ENCODE results near the gene SHISA9. TPM values are rescaled to one million over a fixed set of nuclear protein-coding genes. Genes with fewer than 3 reads are reported as not detected.

SHISA9 gene
- total RNA-seq, 1 donor from 2014 or later: 96.6 TPM

DNA sequence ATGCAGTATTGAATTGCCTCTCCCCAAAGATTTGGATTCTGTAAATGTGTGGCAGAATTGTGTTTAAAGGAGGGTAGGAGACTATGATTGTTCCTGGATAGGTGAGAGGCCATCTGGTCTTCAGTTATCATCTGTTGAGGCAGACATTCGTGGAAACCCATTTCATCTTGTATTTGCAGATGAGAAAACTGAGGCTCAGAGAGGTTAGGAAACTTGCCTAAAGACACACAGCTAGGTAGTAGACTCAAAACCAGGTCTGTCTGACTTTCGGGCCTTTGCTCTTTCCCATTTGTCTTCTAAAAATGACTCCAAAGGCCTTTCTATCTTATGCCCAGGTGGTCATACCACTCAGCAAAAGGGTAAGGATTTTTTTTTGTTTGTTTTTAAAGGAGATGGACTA lies 210.3 kb downstream of the SHISA9 start:
- H3K4me3 Mint-ChIP-seq (ENCODE audit: unreplicated experiment): no peak overlapping the region
- peaks cover 6% of the 10 kb centered on the region for H3K36me3 Mint-ChIP-seq (ENCODE audit: unreplicated experiment)
- TF ChIP-seq, protein P1, sequence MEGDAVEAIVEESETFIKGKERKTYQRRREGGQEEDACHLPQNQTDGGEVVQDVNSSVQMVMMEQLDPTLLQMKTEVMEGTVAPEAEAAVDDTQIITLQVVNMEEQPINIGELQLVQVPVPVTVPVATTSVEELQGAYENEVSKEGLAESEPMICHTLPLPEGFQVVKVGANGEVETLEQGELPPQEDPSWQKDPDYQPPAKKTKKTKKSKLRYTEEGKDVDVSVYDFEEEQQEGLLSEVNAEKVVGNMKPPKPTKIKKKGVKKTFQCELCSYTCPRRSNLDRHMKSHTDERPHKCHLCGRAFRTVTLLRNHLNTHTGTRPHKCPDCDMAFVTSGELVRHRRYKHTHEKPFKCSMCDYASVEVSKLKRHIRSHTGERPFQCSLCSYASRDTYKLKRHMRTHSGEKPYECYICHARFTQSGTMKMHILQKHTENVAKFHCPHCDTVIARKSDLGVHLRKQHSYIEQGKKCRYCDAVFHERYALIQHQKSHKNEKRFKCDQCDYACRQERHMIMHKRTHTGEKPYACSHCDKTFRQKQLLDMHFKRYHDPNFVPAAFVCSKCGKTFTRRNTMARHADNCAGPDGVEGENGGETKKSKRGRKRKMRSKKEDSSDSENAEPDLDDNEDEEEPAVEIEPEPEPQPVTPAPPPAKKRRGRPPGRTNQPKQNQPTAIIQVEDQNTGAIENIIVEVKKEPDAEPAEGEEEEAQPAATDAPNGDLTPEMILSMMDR (IDR thresholded peaks at IDR 0.05; ENCODE audit: partially characterized antibody, unreplicated experiment): no peak
- peaks cover 6% of the 10 kb centered on the region for H3K9me3 Mint-ChIP-seq (ENCODE audit: unreplicated experiment)
- H3K27me3 Mint-ChIP-seq (ENCODE audit: unreplicated experiment): peaks cover 2% of the 10 kb centered on the region
- no peak overlapping the region for H3K27ac Mint-ChIP-seq (ENCODE audit: unreplicated experiment)
- H3K4me1 Mint-ChIP-seq (ENCODE audit: low read depth, unreplicated experiment): peaks cover 15% of the 10 kb centered on the region
- DNase-seq: no peak

DNA sequence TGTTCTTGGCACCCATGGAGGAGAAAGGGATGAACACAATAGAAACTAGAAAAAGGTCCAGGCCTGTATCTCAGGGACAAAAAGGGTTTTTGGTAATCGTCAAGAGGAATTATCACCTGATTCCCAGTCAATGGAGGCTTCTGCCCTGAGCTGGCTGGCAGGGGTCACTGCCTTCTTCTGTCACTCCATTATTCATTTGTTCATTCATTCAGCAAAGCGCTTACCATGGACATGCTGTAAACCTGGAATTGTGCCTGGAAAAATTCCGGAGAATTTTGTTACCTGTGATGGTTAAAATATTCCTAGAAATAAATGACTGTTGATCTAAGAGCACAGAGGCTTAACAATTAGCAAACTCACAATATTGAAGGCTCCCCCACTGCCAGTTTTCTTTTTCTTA lies 212.3 kb downstream of the SHISA9 start:
- Mint-ChIP-seq H3K27me3 (ENCODE audit: unreplicated experiment) (peaks cover 6% of the 10 kb centered on the region), H3K9me3 (ENCODE audit: unreplicated experiment) (peaks cover 4% of the 10 kb centered on the region)
- DNase-seq: no peak

DNA sequence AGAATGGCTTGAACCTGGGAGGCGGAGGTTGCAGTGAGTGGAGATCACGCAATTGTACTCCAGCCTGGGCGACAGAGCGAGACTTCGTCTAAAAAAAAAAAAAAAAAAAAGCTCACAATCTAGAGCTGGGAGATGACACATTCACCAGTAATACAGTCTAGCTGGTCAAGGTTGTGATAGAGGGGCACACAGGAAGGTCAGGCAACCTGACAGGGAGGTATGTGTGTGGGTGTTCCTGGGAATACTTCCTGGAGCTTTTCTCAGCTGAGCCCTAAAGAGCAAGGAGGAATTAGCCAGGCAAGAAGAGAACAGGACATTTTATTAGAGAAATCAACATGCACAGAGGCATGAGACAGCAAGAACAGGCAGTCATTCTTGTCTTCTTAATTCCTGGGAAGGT lies 216.7 kb downstream of the SHISA9 start:
- no peak overlapping the region for H3K27ac Mint-ChIP-seq (ENCODE audit: unreplicated experiment)
- TF ChIP-seq, protein P1 (IDR thresholded peaks at IDR 0.05; ENCODE audit: partially characterized antibody, unreplicated experiment): no peak
- H3K4me3 Mint-ChIP-seq (ENCODE audit: unreplicated experiment): no peak overlapping the region

More for the DNA sequence above, 212.3 kb downstream of the SHISA9 start:
- H3K27ac Mint-ChIP-seq (ENCODE audit: unreplicated experiment): peak overlapping the region; percentile 66
- peaks cover 6% of the 10 kb centered on the region for H3K36me3 Mint-ChIP-seq (ENCODE audit: unreplicated experiment)
- H3K4me3 Mint-ChIP-seq (ENCODE audit: unreplicated experiment): no peak overlapping the region
- H3K4me1 Mint-ChIP-seq (ENCODE audit: low read depth, unreplicated experiment): peaks cover 15% of the 10 kb centered on the region
- TF ChIP-seq, protein P1 (IDR thresholded peaks at IDR 0.05; ENCODE audit: partially characterized antibody, unreplicated experiment): no peak

DNA sequence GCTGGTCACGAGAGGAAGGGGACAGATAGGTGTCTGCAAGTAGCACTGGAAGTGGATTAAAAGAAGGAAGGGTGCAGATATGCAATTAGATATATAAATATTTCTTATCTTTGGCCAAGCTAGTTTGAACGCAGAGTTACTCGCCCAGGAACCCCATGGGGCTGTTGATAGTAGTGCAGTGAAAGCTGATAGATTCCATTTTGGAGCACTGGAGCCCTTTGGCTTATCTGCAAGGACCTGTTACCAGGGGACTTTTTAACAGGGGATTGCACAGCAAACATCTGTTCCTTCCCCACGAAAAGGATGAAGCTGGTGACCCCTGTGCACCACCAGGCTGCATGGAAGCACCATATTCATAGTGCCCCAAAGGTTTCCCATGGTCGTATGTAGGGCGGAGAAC lies 218.7 kb downstream of the SHISA9 start:
- H3K36me3 Mint-ChIP-seq (ENCODE audit: unreplicated experiment): peaks cover 11% of the 10 kb centered on the region
- peak overlapping the region; percentile 41 for H3K27ac Mint-ChIP-seq (ENCODE audit: unreplicated experiment)
- peaks cover 7% of the 10 kb centered on the region for H3K27me3 Mint-ChIP-seq (ENCODE audit: unreplicated experiment)
- H3K4me3 Mint-ChIP-seq (ENCODE audit: unreplicated experiment): peak overlapping the region; percentile 15
- peaks cover 24% of the 10 kb centered on the region for H3K4me1 Mint-ChIP-seq (ENCODE audit: low read depth, unreplicated experiment)
- DNase-seq: no peak
- TF ChIP-seq, protein P1 (IDR thresholded peaks at IDR 0.05; ENCODE audit: partially characterized antibody, unreplicated experiment): no peak
- peaks cover 11% of the 10 kb centered on the region for H3K9me3 Mint-ChIP-seq (ENCODE audit: unreplicated experiment)

More for the DNA sequence above, 216.7 kb downstream of the SHISA9 start:
- Mint-ChIP-seq H3K4me1 (ENCODE audit: low read depth, unreplicated experiment) (peaks cover 25% of the 10 kb centered on the region), H3K27me3 (ENCODE audit: unreplicated experiment) (peaks cover 7% of the 10 kb centered on the region), H3K36me3 (ENCODE audit: unreplicated experiment) (peaks cover 6% of the 10 kb centered on the region), H3K9me3 (ENCODE audit: unreplicated experiment) (peaks cover 9% of the 10 kb centered on the region)
- DNase-seq: no peak

DNA sequence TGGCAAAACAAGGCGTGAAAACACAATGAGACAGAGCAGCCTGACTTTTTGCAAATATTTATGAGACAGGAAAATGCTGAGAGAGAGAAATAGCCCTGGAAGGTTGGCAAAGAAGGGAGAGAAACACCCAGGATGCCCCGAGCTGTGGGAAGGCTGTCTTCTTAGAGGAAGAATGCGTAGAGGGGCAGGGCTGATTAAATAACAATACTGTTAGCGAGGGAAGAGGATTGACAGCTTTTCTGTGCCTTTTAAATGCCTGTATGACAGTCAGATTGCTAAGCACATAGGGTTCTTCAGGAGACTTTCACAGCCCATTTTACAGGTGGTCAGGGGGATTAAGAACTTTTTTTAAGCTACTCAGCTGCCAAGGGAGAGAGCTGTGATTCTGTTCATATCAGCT lies 219.2 kb downstream of the SHISA9 start:
- DNase-seq: no peak
- TF ChIP-seq, protein P1 (IDR thresholded peaks at IDR 0.05; ENCODE audit: partially characterized antibody, unreplicated experiment): no peak
- H3K4me3 Mint-ChIP-seq (ENCODE audit: unreplicated experiment): peak overlapping the region; percentile 15

More for the DNA sequence above, 219.2 kb downstream of the SHISA9 start:
- Mint-ChIP-seq H3K36me3 (ENCODE audit: unreplicated experiment) (peaks cover 11% of the 10 kb centered on the region), H3K9me3 (ENCODE audit: unreplicated experiment) (peaks cover 11% of the 10 kb centered on the region), H3K27ac (ENCODE audit: unreplicated experiment) (peak overlapping the region; percentile 14), H3K4me1 (ENCODE audit: low read depth, unreplicated experiment) (peaks cover 24% of the 10 kb centered on the region), H3K27me3 (ENCODE audit: unreplicated experiment) (peaks cover 7% of the 10 kb centered on the region)

Measured in glutamatergic neuron (in vitro differentiated cells).